Uterus (tissue), 4 donors: ENCODE measurements around the gene PVALB. TPM values are rescaled to one million over a fixed set of nuclear protein-coding genes. Genes with fewer than 3 reads are reported as not detected.

ENCODE experiments used
- DNase-seq, 2 donors: peaks; one replicate each; pipeline ENCODE4 v3.0.0-alpha.2; 2019 to 2020
- H3K27ac ChIP-seq, 2 donors: fragments of 200-600 bp; sonication (generic); 1 replicate in 1 of 2; 2 replicates in 1 of 2; pipeline ENCODE4 v1.5.1; 2016 to 2018
- H3K27me3 ChIP-seq, 2 donors: fragments of 200-600 bp; sonication (generic); one replicate each; pipeline ENCODE4 v1.5.1; 2018 to 2019; ENCODE audit warnings: control low read depth in 1 of 2
- H3K36me3 ChIP-seq, 2 donors: fragments of 200-600 bp; sonication (generic); one replicate each; pipeline ENCODE4 v1.5.1; 2019; ENCODE audit warnings: control low read depth in 1 of 2
- H3K4me1 ChIP-seq, 2 donors: fragments of 200-600 bp; sonication (generic); one replicate each; pipeline ENCODE4 v1.5.1; 2018 to 2019; ENCODE audit warnings: control low read depth in 1 of 2
- H3K4me3 ChIP-seq, 2 donors: fragments of 200-600 bp; sonication (generic); 1 replicate in 1 of 2; 2 replicates in 1 of 2; pipeline ENCODE4 v1.5.1; 2018 to 2019; ENCODE audit warnings: mild to moderate bottlenecking in 1 of 2
- H3K9me3 ChIP-seq, 2 donors: fragments of 200-600 bp; sonication (generic); one replicate each; pipeline ENCODE4 v1.5.1; 2019; ENCODE audit warnings: control low read depth in 1 of 2
- POLR2A ChIP-seq, 2 donors: fragments of 450-650 bp; IDR thresholded peaks; one replicate each; pipeline ENCODE4 v1.6.1; 2016; ENCODE audit warnings: antibody characterized with exemption in 2 of 2, mild to moderate bottlenecking in 1 of 2, moderate library complexity in 1 of 2
- intact Hi-C: fragments of 100-400 bp; cut with DNase I; formaldehyde crosslinking; loops from one replicate; pipeline ENCODE4 v1.15.1; 2023; ENCODE audit warnings: low total_unique reads
- total RNA-seq, 4 donors: library from RNA; depleted of rRNA in 3 of 4; stranded (reverse); fragments of >200 nt in 3 of 4; gene quantifications; one replicate each; pipeline versions ENCODE4 v1.1.0 to v1.2.4, GENCODE V29; 2014 to 2023
- TF ChIP-seq, protein P1 (sequence below), 4 experiments: fragments of 200-600 bp in 2 of 4; fragments of 450-650 bp in 2 of 4; sonication (generic) in 2 of 4; IDR thresholded peaks; one replicate each; pipeline ENCODE4 v1.5.1; 2016 to 2019; ENCODE audit warnings: antibody characterized with exemption in 4 of 4, mild to moderate bottlenecking in 2 of 4, moderate library complexity in 1 of 4
- donor health status: DM: yes; HTN: yes; CAD: no.

The PVALB gene, protein sequence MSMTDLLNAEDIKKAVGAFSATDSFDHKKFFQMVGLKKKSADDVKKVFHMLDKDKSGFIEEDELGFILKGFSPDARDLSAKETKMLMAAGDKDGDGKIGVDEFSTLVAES
- total RNA-seq = 1 to 10 TPM in 1 of 4 donors, not detected in 3; 2.3 TPM

DNA sequence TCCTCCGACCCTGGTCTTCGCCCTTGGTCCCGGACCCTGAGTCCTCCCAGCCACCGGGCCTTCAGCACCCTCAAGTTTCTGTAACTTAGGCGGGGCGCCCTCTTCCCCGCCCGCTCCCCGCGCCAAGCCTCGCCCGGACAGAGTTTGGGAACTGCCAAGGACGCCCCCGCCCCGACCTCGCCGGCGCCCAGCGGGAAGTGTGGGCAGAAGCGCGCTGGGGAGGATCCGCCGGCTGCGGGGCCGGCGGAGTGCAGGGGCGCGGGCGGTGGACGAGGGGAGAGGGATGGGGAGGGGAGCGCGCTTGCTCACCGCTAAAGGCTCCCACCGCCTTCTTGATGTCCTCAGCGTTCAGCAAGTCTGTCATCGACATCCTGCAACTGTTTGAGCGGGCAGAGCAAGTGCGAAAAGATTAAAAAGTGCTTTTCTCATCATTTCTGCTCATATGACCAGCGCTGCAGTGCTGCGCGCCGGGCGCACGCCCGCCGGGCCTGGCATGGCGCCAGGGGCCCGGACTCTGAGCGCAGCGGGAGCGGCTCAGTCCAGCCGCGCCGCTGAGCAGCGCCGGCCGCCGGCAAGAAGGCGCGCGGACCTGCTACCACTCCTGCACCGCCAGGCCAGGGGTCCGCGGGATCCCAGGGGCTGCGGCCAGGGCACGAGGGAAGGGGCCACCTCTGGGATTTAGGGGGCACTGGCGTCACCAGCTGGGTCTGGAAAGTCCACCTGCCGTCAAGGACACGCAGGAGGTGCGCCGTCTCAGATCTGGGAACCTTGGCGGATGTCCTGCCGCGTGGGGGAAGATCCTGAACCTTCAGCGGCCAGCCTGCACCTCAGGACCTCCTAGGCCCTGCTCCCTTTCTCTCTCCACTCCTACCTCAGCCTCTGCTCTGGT lies at the start of gene PVALB:
PVALB (minus strand) TSS at position 400 of the 889 bp plus-strand sequence; CDS start at position 370, 30 bp downstream.
- DNase-seq = peak in 1 of 2 donors; percentile 26
- Histone ChIP-seq H3K9me3 (no peaks in the 10 kb centered on the region), H3K27me3 (peaks cover 0 to 8% of the 10 kb centered on the region in 2 donors), H3K27ac (no peak within 1 kb of the TSS), H3K36me3 (no peaks in the 10 kb centered on the region), H3K4me3 (peak within 1 kb of the TSS in 1 of 2 donors; percentile 13), H3K4me1 (no peaks in the 10 kb centered on the region)
- TF ChIP-seq, protein P1, sequence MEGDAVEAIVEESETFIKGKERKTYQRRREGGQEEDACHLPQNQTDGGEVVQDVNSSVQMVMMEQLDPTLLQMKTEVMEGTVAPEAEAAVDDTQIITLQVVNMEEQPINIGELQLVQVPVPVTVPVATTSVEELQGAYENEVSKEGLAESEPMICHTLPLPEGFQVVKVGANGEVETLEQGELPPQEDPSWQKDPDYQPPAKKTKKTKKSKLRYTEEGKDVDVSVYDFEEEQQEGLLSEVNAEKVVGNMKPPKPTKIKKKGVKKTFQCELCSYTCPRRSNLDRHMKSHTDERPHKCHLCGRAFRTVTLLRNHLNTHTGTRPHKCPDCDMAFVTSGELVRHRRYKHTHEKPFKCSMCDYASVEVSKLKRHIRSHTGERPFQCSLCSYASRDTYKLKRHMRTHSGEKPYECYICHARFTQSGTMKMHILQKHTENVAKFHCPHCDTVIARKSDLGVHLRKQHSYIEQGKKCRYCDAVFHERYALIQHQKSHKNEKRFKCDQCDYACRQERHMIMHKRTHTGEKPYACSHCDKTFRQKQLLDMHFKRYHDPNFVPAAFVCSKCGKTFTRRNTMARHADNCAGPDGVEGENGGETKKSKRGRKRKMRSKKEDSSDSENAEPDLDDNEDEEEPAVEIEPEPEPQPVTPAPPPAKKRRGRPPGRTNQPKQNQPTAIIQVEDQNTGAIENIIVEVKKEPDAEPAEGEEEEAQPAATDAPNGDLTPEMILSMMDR (IDR thresholded peaks at IDR 0.05) = no peak
- TF ChIP-seq POLR2A (IDR thresholded peaks at IDR 0.05) = no peak
- intact Hi-C loops = no loop called here

DNA sequence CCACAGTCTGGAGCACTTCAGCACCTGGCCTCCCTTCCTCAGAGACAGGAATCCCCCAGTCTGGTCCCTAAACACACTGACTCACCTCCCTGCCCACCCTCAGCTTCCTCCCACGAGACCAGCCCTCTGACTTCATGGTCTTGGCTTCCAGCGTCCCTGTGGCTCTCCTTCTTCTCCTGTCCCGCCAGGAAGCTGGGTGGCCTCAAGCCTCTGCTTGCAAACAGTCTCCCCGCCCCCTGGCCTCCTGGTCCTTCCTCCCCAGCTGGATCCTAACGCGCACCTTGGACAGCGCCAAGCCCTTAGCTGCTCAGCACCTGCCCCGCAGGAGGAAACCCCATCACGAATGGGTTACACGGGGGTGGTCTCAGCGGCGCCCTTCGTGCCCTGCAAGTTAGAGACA lies 48.5 kb upstream of the PVALB start:
- no peak overlapping the region for H3K4me3 ChIP-seq
- intact Hi-C loops = loop anchor here (10.0 kb wide), 1 partner anchor 119 kb away; no protein-coding TSS in a partner anchor
- H3K36me3 ChIP-seq = no peaks in the 10 kb centered on the region
- no peak overlapping the region for H3K27ac ChIP-seq
- no peaks in the 10 kb centered on the region for H3K4me1 ChIP-seq
- H3K27me3 ChIP-seq = no peaks in the 10 kb centered on the region
- DNase-seq = no peak
- no peaks in the 10 kb centered on the region for H3K9me3 ChIP-seq
- no peak for TF ChIP-seq POLR2A (IDR thresholded peaks at IDR 0.05)
- TF ChIP-seq, protein P1 (IDR thresholded peaks at IDR 0.05) = no peak

DNA sequence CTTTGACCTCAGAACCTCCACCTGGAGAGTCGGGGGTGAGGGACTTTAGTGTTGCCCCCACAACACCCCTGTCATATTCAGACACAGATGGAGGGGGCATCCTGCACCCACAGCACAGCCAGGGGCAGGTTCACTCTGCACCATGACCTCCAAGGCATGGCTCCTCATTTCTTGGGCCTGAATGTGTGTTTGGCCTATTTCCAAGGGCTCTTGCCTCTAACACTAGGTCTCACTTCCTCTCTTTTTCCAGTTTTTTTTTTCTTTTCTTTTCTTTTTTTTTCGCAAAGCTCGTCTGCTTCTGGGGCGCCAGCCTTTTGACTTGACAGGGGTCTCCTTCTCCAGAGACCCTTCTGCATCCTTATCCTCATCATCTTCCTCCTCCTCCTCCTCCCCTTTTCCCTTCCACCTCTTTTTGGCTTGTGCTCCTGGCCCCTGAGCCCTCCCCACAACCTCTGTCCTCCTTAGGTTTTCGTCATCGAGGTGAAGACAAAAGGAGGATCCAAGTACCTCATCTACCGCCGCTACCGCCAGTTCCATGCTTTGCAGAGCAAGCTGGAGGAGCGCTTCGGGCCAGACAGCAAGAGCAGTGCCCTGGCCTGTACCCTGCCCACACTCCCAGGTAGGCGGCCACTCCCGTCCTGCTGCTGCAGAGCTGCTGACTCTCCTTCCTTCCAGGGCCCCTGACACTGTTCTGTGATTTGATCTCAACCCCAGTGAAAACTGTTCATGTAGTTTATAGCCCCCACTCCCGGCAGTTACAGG lies 47.8 kb upstream of the PVALB start:
- intact Hi-C loops = loop anchor here (10.0 kb wide), 1 partner anchor 120 kb away; no protein-coding TSS in a partner anchor
- TF ChIP-seq, protein P1 (IDR thresholded peaks at IDR 0.05) = no peak
- TF ChIP-seq POLR2A (IDR thresholded peaks at IDR 0.05) = no peak
- DNase-seq = no peak
- Histone ChIP-seq H3K9me3 (no peaks in the 10 kb centered on the region), H3K4me3 (no peak overlapping the region), H3K27me3 (no peaks in the 10 kb centered on the region), H3K4me1 (no peaks in the 10 kb centered on the region), H3K27ac (no peak overlapping the region), H3K36me3 (no peaks in the 10 kb centered on the region)

DNA sequence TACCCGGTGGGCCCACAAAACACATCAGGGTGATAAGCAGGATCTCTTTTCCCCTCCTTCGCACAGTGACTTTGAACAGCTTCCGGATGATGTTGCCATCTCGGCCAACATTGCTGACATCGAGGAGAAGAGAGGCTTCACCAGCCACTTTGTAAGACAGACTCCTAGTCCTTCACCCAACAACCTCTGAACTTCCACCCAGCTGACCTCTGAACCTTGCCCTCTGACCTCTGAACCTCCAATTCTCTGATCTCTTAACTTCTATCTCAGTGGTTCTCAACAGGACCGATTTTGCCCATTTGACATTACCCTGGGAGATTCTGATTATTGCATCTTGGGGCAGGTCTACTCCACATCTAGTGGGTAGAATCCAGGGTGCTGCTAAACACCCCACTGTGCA lies 47.1 kb upstream of the PVALB start:
- no peak overlapping the region for H3K4me3 ChIP-seq
- intact Hi-C loops = loop anchor here (10.0 kb wide), 1 partner anchor 121 kb away; no protein-coding TSS in a partner anchor
- H3K27me3 ChIP-seq = no peaks in the 10 kb centered on the region
- TF ChIP-seq, protein P1 (IDR thresholded peaks at IDR 0.05) = no peak
- TF ChIP-seq POLR2A (IDR thresholded peaks at IDR 0.05) = no peak
- H3K36me3 ChIP-seq = no peaks in the 10 kb centered on the region
- no peaks in the 10 kb centered on the region for H3K9me3 ChIP-seq
- H3K4me1 ChIP-seq = no peaks in the 10 kb centered on the region
- no peak overlapping the region for H3K27ac ChIP-seq
- no peak for DNase-seq
